Measurements from ENCODE around the gene TRIM17.

TRIM17 gene

GRCh38 chr1:228416217-228416933 lies at the start of gene TRIM17:
TSS of gene TRIM17 (minus strand) at chr1:228416861. CDS start at chr1:228415072, 1,789 bp downstream.
- TF ChIP-seq CTCF (IDR thresholded peaks at IDR 0.05; ENCODE audit: control extremely low read depth, extremely low read depth, low read depth, missing control alignments): no peak
- DNase-seq (ENCODE audit: extremely low spot score): no peak
- ChIA-PET CTCF (interaction anchor here (1.8 kb wide), 1 partner anchor 42 kb away, joined by 4 read pairs; no protein-coding TSS in a partner anchor), POLR2A (no interaction called here)

- CTCF ChIA-PET: interaction anchor here (1.3 to 1.5 kb wide), 2 partner anchors 8 to 35 kb away, joined by 5 to 10 read pairs; no protein-coding TSS in a partner anchor
- no peak for TF ChIP-seq CTCF (IDR thresholded peaks at IDR 0.05; ENCODE audit: control extremely low read depth, extremely low read depth, low read depth, missing control alignments)
- POLR2A ChIA-PET: no interaction called here
- no peak for DNase-seq (ENCODE audit: extremely low spot score)
Observed at GRCh38 chr1:228465571-228466146, 49.0 kb upstream of the TRIM17 start.

GRCh38 chr1:228465141-228465540 lies 48.5 kb upstream of the TRIM17 start:
- ChIA-PET POLR2A (no interaction called here), CTCF (interaction anchor here (1.3 to 2.2 kb wide), 3 partner anchors 9 to 36 kb away, joined by 4 to 10 read pairs (median 5); no protein-coding TSS in a partner anchor)
- DNase-seq (ENCODE audit: extremely low spot score): no peak
- TF ChIP-seq CTCF (IDR thresholded peaks at IDR 0.05; ENCODE audit: control extremely low read depth, extremely low read depth, low read depth, missing control alignments): no peak

- CTCF ChIA-PET: interaction anchor here (1.5 to 4.2 kb wide), 4 partner anchors 8 to 13 kb away, joined by 4 to 17 read pairs (median 6); no protein-coding TSS in a partner anchor
- DNase-seq (ENCODE audit: extremely low spot score): peak; percentile 81
- POLR2A ChIA-PET: no interaction called here
- no peak for TF ChIP-seq CTCF (IDR thresholded peaks at IDR 0.05; ENCODE audit: control extremely low read depth, extremely low read depth, low read depth, missing control alignments)
Observed at GRCh38 chr1:228464487-228464983, 47.9 kb upstream of the TRIM17 start.

GRCh38 chr1:228463559-228464455 lies 47.1 kb upstream of the TRIM17 start:
- TF ChIP-seq CTCF (IDR thresholded peaks at IDR 0.05; ENCODE audit: control extremely low read depth, extremely low read depth, low read depth, missing control alignments): peak; percentile 16
- peak; percentile 53 for DNase-seq (ENCODE audit: extremely low spot score)
- ChIA-PET CTCF (interaction anchor here (1.6 to 4.2 kb wide), 4 partner anchors 9 to 14 kb away, joined by 4 to 17 read pairs (median 6); no protein-coding TSS in a partner anchor), POLR2A (no interaction called here)

Measured in GM10248 (cell line).